Left hindlimb (tissue), 1 donor: Measurements from ENCODE around the gene KIF6.

ENCODE experiments used
- DNase-seq: peaks from one replicate; pipeline ENCODE4 v3.0.0-alpha.2; 2018

Gene KIF6

GRCh38 chr6:39407446-39407993, 317.7 kb downstream of the KIF6 start:
- DNase-seq = no peak

- DNase-seq = no peak
Measured at GRCh38 chr6:39404312-39404711, 320.9 kb downstream of the KIF6 start.

- no peak for DNase-seq
Measured at GRCh38 chr6:39403304-39403703, 321.9 kb downstream of the KIF6 start.

- no peak for DNase-seq
Measured at GRCh38 chr6:39402239-39402751, 322.9 kb downstream of the KIF6 start.

GRCh38 chr6:39401376-39401775, 323.8 kb downstream of the KIF6 start:
- DNase-seq = no peak

- DNase-seq = no peak
Measured at GRCh38 chr6:39400026-39400425, 325.2 kb downstream of the KIF6 start.

GRCh38 chr6:39396854-39397253, 328.4 kb downstream of the KIF6 start:
- no peak for DNase-seq

- no peak for DNase-seq
Measured at GRCh38 chr6:39393075-39393474, 332.1 kb downstream of the KIF6 start.

GRCh38 chr6:39391182-39391581, 334.0 kb downstream of the KIF6 start:
- no peak for DNase-seq

- DNase-seq = no peak
Measured at GRCh38 chr6:39389484-39389767, 335.8 kb downstream of the KIF6 start.

- DNase-seq = peak; percentile 82
Measured at GRCh38 chr6:39388606-39389483, 336.4 kb downstream of the KIF6 start.

GRCh38 chr6:39387785-39388184, 337.4 kb downstream of the KIF6 start:
- DNase-seq = no peak

- DNase-seq = no peak
Measured at GRCh38 chr6:39386487-39386886, 338.7 kb downstream of the KIF6 start.

GRCh38 chr6:39381550-39382140, 343.6 kb downstream of the KIF6 start:
- DNase-seq = no peak

GRCh38 chr6:39380837-39381549, 344.2 kb downstream of the KIF6 start:
- DNase-seq = no peak

- no peak for DNase-seq
Measured at GRCh38 chr6:39378960-39379425, 346.2 kb downstream of the KIF6 start.

GRCh38 chr6:39378175-39378959, 346.8 kb downstream of the KIF6 start:
- no peak for DNase-seq

- DNase-seq = peak; percentile 85
Measured at GRCh38 chr6:39377539-39377950, 347.7 kb downstream of the KIF6 start.

- DNase-seq = no peak
Measured at GRCh38 chr6:39375405-39375804, 349.8 kb downstream of the KIF6 start.

- DNase-seq = no peak
Measured at GRCh38 chr6:39370390-39370789, 354.8 kb downstream of the KIF6 start.

GRCh38 chr6:39369987-39370386, 355.2 kb downstream of the KIF6 start:
- DNase-seq = no peak

- DNase-seq = no peak
Measured at GRCh38 chr6:39367700-39368099, 357.5 kb downstream of the KIF6 start.
